Renal pelvis (tissue), 12 donors: ENCODE data around the gene ZNF655. TPM values are rescaled to one million over a fixed set of nuclear protein-coding genes. Genes with fewer than 3 reads are reported as not detected.
"Not testable (repeated sequence)": the region's sequence is repeated elsewhere in the genome, so short reads cannot be mapped to it uniquely, and the experiment has no call there.

Source experiments
- DNase-seq: peaks from one replicate; pipeline ENCODE4 v3.0.0-alpha.2; 2013
- long read RNA-seq, 16 experiments: transcript quantifications; one replicate each; lab custom pipeline, GENCODE V29; 2026
- polyA plus RNA-seq, 3 donors: library from polyadenylated mRNA; unstranded; fragments of 120-200 nt; gene quantifications; one replicate each; pipeline ENCODE4 v1.2.1, GENCODE V29; 2013; ENCODE audit not compliant: insufficient read length in 3 of 3

The ZNF655 gene, protein sequence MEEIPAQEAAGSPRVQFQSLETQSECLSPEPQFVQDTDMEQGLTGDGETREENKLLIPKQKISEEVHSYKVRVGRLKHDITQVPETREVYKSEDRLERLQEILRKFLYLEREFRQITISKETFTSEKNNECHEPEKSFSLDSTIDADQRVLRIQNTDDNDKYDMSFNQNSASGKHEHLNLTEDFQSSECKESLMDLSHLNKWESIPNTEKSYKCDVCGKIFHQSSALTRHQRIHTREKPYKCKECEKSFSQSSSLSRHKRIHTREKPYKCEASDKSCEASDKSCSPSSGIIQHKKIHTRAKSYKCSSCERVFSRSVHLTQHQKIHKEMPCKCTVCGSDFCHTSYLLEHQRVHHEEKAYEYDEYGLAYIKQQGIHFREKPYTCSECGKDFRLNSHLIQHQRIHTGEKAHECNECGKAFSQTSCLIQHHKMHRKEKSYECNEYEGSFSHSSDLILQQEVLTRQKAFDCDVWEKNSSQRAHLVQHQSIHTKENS
- 100 to 1,000 TPM in 2 of 3 donors, 10 to 100 TPM in 1; 63.5 to 108 (median 103) TPM for polyA plus RNA-seq
- long read RNA-seq, donor 1, full-length matches to known transcripts = 12 of 12 reads
- long read RNA-seq, donor 1, partial matches to known transcripts = 0 of 12 reads
- long read RNA-seq, donor 1, other reads (novel, unspliced or antisense) = 0 of 12 reads
- long read RNA-seq, donor 2, full-length matches to known transcripts = 17 of 17 reads
- long read RNA-seq, donor 2, partial matches to known transcripts = 0 of 17 reads
- long read RNA-seq, donor 2, other reads (novel, unspliced or antisense) = 0 of 17 reads
- long read RNA-seq, donor 3, full-length matches to known transcripts = 8 of 8 reads
- long read RNA-seq, donor 3, partial matches to known transcripts = 0 of 8 reads
- long read RNA-seq, donor 3, other reads (novel, unspliced or antisense) = 0 of 8 reads
- long read RNA-seq, donor 4, partial matches to known transcripts = 0 of 10 reads
- long read RNA-seq, donor 4, other reads (novel, unspliced or antisense) = 0 of 10 reads
- long read RNA-seq, donor 5, partial matches to known transcripts = 5 of 11 reads
- long read RNA-seq, donor 5, other reads (novel, unspliced or antisense) = 0 of 11 reads
- long read RNA-seq, donor 6, transcript ZNF655-222 (4 exons, 1,815 nt) = major isoform, 5 of 12 reads
- long read RNA-seq, donor 6, partial matches to known transcripts = 0 of 12 reads
- long read RNA-seq, donor 6, other reads (novel, unspliced or antisense) = 0 of 12 reads
- long read RNA-seq, donor 7, transcript ZNF655-222 (4 exons, 1,815 nt) = major isoform, 6 of 14 reads
- long read RNA-seq, donor 7, partial matches to known transcripts = 0 of 14 reads
- long read RNA-seq, donor 7, other reads (novel, unspliced or antisense) = 0 of 14 reads
- long read RNA-seq, donor 8, partial matches to known transcripts = 0 of 6 reads
- long read RNA-seq, donor 8, other reads (novel, unspliced or antisense) = 0 of 6 reads
- long read RNA-seq, donor 9, partial matches to known transcripts = 0 of 10 reads
- long read RNA-seq, donor 9, other reads (novel, unspliced or antisense) = 0 of 10 reads
- long read RNA-seq, donor 10, full-length matches to known transcripts = 10 of 10 reads
- long read RNA-seq, donor 10, partial matches to known transcripts = 0 of 10 reads
- long read RNA-seq, donor 10, other reads (novel, unspliced or antisense) = 0 of 10 reads
- long read RNA-seq, donor 11, transcript ZNF655-201 (3 exons, 2,535 nt) = major isoform, 5 of 11 reads
- long read RNA-seq, donor 11, partial matches to known transcripts = 0 of 11 reads
- long read RNA-seq, donor 11, other reads (novel, unspliced or antisense) = 0 of 11 reads
- long read RNA-seq, donor 12, full-length matches to known transcripts = 14 of 14 reads
- long read RNA-seq, donor 12, partial matches to known transcripts = 0 of 14 reads
- long read RNA-seq, donor 12, other reads (novel, unspliced or antisense) = 0 of 14 reads
- long read RNA-seq, donor 13, full-length matches to known transcripts = 12 of 20 reads
- long read RNA-seq, donor 13, partial matches to known transcripts = 8 of 20 reads
- long read RNA-seq, donor 13, other reads (novel, unspliced or antisense) = 0 of 20 reads
- long read RNA-seq, donor 14, full-length matches to known transcripts = 20 of 20 reads
- long read RNA-seq, donor 14, partial matches to known transcripts = 0 of 20 reads
- long read RNA-seq, donor 14, other reads (novel, unspliced or antisense) = 0 of 20 reads
- long read RNA-seq, donor 15, full-length matches to known transcripts = 10 of 10 reads
- long read RNA-seq, donor 15, partial matches to known transcripts = 0 of 10 reads
- long read RNA-seq, donor 15, other reads (novel, unspliced or antisense) = 0 of 10 reads
- long read RNA-seq, donor 16, full-length matches to known transcripts = 8 of 8 reads
- long read RNA-seq, donor 16, partial matches to known transcripts = 0 of 8 reads
- long read RNA-seq, donor 16, other reads (novel, unspliced or antisense) = 0 of 8 reads

DNA sequence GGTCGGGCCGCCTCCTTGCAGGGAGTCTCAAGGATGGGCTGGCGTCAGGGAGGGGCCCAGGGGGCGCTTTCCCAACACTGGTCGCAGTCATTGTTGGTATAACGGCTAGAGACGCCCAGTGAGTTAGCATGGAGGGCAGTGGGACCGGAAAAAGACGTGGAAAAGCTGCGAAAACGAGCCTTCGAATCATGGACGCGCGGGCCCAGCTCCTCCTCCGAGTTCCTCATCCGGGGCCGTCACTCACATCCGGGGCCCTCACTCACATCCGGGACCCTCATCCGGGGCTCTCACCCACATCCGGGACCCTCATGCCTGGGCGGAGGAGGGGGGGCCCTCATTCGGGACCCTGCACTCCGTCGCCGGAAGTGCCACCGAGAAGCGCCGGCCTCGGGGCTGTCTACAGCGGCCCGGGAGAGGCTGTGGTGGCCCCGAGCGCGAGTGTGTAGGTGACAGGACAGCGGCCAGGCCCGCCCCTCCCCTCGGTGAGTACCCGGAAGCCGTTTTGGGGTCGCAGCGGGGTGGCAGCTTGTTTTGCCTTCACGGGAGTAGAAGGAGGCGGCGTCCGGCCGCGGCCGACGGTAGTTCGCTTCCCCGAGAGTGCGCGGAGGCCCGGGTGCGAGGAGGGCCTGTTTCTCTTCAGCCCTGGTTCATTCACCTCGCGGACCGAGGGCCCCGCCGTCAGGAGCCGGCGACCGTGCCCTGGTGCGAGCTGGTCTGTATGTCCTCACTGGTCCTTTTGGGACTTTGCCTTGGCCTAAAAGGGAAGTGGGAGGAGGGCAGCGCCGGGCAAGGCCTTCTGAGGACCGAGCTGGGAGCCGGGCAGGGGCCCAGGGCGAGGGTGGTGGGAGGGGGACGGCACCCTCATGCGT, at the start of gene ZNF655:
Gene ZNF655, plus strand, starts transcription at position 337 of the 869 bp plus-strand sequence. CDS start 1,918 bp downstream, outside the sequence.
- peak; percentile 95 for DNase-seq

DNA sequence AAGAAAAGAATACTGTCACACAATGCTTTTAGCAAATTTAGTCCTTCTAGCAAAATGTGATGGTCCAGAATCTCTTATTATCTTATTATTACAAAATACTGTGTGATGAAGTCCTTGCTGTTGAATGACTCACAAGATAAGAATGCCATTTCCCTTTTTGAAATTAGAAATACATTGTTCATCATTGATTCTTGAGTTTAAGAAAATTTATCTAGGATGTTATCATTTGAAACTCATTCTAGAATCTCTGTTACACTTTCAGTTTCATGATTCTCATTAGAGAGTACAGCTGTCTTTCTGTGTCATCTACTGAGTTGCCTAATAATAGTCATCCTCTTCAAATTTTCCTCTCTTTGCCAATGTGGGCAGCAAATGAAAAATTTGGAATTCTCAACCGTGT, 44.4 kb upstream of the ZNF655 start:
- DNase-seq = no peak

DNA sequence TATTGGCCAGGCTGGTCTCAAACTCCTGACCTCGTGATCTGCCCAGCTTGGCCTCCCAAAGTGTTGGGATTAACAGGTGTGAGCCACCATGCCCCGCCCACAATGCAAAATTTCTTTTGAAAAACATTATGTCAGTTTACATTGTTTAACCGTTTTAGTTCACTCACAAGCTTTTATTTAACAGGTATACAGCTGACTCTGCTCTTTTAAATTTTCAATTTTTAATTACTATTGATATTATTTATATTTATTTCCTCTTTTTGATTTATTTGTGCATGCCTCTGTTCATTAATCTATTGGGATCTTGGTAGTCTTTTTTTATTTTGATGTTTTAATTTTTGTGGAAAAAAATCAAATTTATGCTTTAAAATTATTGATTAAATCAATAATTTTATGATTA, 37.0 kb upstream of the ZNF655 start:
- DNase-seq = no peak

GRCh38 chr7:99525713-99526440, 32.6 kb upstream of the ZNF655 start:
- DNase-seq = no peak

GRCh38 chr7:99531354-99531765, 27.1 kb upstream of the ZNF655 start:
- no peak for DNase-seq

DNA sequence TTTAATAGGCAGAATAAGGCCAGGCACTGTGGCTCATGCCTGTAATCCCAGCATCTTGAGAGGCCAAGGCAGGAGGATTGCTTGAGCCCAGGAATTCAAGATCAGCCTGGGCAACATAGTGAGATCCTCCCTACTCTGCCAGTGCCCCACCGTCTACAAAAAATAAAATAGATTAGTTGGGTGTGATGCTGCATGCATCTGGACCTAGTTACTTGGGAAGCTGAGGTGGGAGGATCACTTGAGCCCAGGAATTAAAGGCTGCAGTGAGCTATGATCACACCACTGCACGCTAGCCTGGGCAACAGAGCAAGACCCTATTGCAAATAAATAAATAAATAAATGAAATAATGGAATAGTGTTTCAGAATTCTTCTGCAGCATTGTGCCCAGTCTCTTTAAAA, 22.8 kb upstream of the ZNF655 start:
- DNase-seq = no peak

DNA sequence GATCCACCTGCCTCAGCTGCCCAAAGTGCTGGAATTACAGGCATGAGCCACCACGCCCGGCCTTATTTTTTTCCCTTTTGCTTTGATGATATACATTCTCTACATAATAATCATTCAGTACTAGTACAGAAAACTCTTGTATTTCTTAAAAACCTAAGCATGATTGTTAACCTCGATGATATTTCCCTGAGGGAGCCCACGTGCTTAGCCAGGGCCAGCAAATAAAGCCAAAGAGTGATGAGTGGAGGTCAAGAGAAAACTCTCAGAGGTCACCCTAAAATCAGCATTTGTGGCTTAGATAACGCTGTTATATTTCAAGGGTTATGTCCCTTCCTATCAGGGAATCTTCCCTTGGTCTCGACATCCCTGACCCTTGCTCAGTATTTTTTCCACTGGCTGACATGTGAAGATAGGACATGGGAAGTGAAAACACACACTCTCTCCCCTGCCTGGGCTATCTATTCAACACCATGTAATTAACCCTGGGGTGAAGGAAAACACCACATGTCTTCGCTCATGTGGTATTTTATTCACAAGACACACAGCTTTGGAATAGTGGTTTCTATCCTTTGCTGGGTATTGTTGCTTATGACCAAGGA, 19.1 kb upstream of the ZNF655 start:
- DNase-seq = no peak

GRCh38 chr7:99540542-99540941, 17.9 kb upstream of the ZNF655 start:
- DNase-seq = no peak

- DNase-seq = no peak
These were observed 17.2 kb upstream of the ZNF655 start for GRCh38 chr7:99541212-99541611.

DNA sequence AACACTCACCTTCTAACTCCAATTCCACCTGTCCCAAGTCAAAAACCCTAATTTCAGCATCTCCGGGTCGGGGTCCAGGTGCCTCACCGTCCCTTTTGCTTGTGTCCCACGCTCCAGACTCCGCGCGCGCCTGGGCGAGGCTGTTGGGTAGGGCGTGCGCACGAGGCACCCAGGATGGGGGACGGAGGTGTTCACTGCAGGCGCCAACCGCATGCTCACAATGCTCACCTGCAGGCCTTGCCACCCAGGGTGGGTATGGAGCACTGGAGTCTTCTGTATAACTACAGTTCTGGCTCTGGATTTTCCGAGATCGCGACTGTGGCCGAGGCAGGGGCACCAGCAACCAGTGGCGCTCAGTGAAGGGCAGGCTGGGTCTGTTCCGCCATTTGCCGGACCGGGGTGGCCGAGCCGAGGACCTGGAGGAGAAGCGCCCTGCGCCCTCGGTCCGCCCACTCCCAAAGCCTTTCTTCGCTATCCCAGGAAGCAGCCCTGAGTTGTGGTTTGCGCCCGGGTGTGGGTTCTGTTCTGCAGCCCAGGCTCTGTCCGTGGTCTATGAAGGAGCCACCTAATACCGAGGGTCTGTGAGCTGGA, 15.3 kb upstream of the ZNF655 start:
- DNase-seq = no peak

GRCh38 chr7:99543916-99544315, 14.5 kb upstream of the ZNF655 start:
- DNase-seq = no peak

DNA sequence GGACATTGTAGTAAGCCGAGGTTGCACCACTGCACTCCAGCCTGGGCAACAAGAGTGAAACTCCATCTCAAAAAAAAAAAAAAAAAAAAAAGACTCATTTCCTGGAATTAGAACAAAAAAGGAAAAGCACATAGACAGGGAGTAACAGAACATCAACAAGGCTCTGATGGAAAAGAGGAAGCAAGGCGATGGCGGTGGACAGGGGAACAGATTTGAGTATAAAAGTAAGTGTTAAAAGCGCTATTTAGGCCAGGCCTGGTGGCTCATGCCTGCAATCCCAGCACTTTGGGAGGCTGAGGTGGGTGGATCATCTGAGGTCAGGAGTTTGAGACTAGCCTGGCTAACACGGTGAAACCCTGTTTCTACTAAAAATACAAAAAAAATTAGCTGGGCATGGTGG, 13.1 kb upstream of the ZNF655 start:
- not testable (repeated sequence) for DNase-seq

DNA sequence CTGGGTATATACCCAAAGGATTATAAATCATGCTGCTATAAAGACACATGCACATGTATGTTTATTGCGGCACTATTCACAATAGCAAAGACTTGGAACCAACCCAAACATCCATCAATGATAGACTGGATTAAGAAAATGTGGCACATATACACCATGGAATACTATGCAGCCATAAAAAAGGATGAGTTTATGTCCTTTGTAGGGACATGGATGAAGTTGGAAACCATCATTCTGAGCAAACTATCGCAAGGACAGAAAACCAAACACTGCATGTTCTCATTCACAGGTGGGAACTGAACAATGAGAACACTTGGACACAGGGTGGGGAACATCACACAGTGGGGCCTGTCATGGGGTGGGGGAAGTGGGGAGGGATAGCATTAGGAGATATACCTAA, 8.9 kb upstream of the ZNF655 start:
- DNase-seq = not testable (repeated sequence)

- DNase-seq = no peak
These were observed 7.1 kb upstream of the ZNF655 start for GRCh38 chr7:99551334-99551733.

DNA sequence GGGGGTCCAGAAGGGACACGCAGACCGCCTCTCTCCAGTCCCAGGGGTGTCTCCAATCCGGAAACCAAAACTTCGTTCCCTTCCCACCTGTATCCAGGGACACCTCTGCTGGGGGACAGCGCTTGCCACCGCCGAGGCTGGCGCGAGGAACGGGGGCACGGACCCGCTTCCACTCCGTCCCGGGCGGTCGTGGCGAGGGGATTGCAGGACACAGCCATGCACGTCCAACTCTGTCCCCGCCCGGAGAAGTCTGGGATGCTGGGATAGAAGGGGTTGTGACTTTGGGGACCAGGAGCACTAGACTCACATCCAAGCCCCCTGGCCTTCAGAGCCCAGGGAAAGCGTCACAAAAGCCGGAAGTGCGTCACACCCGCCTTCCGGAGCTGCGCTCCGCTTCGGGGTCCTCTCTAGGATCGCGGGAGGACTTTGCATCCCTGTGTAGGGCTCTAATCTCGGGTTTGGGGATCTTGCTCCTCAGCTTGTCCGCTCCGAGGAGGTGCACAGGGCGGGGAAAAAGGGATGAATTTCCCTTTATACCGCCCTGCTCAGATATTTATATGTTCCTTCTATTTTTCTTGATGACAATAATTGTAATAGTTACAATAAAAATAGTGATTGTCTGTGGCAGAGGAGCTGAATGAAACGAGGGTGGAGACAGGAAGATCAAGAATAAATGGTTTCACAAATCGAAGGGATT, 6.5 kb upstream of the ZNF655 start, which contains the start of gene FAM200A:
Gene FAM200A, minus strand, starts transcription at position 348 of the 697 bp plus-strand sequence. CDS start 3,707 bp downstream, outside the sequence.
- DNase-seq = peak; percentile 95

GRCh38 chr7:99553039-99553438, 5.4 kb upstream of the ZNF655 start:
- DNase-seq = no peak
